HG03060 (cell line): ENCODE measurements around the gene KRTAP19-5.
"Not testable (repeated sequence)": the region's sequence is repeated elsewhere in the genome, so short reads cannot be mapped to it uniquely, and the experiment has no call there.

Experiments used
- ATAC-seq: cut with Tn5 transposase; IDR thresholded peaks from one replicate; pipeline ENCODE4 v1.9.1; 2021; ENCODE audit warnings: low read depth, moderate number of reproducible peaks; ENCODE audit not compliant: unreplicated experiment

KRTAP19-5 gene

GRCh38 chr21:30502041-30502440 is at the start of gene KRTAP19-5:
KRTAP19-5 (minus strand) TSS chr21:30502141; CDS start chr21:30502090, 51 bp downstream.
- ATAC-seq, result no peak

DNA sequence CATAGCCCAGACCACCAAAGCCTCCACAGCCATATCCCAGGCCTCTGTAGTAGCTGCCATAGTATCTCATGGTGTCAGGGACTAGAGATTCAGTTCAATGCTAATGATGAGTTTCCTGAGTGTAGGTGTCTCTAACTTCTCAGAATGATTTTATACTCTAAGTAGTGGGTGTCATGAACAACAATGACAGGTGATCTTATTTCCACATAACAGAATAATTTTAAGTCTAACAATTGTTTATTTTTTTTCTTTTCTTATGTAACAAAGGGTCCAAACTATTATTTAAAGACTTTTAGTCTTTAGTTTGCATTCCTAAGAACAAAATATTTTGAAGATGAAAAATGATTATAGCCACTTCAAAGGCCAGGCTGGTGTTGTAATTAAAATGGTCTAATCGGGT is 39.8 kb upstream of the KRTAP19-5 start, which contains the start of gene KRTAP19-6:
TSS of gene KRTAP19-6 (minus strand) at position 101 of the 400 bp plus-strand sequence. CDS start at position 70, 31 bp downstream.
- ATAC-seq, result no peak

- no peak for ATAC-seq
Measured at GRCh38 chr21:30518876-30519275, 16.9 kb upstream of the KRTAP19-5 start.

GRCh38 chr21:30515681-30516080 is 13.7 kb upstream of the KRTAP19-5 start:
- no peak for ATAC-seq

DNA sequence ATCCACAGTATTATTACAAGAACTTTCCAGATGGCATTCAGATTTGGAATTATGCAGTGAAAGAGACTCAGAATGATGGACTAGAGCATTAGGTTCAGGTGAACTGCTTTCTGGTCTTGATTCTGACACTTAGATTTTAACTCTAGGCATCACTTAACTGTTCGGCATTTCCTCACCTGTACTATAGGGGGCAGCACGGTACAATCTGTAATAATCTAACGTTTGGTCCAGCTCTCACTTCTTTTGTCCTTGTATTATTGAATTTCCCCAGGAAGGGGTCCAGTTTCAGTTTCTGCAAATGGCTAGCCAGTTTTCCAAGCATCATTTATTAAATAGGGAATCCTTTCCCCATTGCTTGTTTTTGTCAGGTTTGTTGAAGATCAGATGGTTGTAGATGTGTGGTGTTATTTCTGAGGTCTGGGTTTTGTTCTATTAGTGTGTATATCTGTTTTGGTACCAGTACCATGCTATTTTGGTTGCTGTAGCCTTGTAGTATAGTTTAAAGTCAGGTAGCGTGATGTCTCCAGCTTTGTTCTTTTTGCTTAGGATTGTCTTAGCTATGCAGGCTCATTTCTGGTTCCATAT is 3.8 kb upstream of the KRTAP19-5 start:
- not testable (repeated sequence) for ATAC-seq

- no peak for ATAC-seq
Measured at GRCh38 chr21:30497065-30497464, 4.9 kb downstream of the KRTAP19-5 start, which contains the start of gene KRTAP19-4. KRTAP19-4 (minus strand) TSS chr21:30497165; CDS start chr21:30497110, 55 bp downstream.

GRCh38 chr21:30491963-30492428 is 9.9 kb downstream of the KRTAP19-5 start, which contains the start of gene KRTAP19-3:
KRTAP19-3 (minus strand) TSS chr21:30492013; CDS start chr21:30491957, 56 bp downstream.
- no peak for ATAC-seq

DNA sequence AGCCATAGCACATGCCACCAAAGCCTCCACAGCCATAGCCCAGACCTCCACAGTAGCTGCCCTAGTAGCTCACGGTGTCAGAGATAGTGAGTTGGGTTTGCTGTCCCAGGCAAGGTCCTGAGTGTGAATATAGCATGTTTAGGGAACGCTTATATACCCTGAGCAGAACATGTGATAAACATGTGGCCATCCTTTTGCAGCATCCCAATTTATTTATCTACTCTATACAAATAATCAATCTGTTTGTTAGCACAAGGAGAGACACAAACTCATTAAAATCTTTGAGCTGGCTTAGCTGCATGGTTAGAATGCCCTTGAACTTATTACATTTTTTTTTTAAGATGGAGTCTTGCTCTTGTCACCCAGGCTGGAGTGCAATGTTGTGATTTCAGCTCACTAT is 14.6 kb downstream of the KRTAP19-5 start, which contains the start of gene KRTAP19-2:
TSS of gene KRTAP19-2 (minus strand) at position 101 of the 400 bp plus-strand sequence. CDS start at position 13, 88 bp downstream.
- ATAC-seq, result no peak

DNA sequence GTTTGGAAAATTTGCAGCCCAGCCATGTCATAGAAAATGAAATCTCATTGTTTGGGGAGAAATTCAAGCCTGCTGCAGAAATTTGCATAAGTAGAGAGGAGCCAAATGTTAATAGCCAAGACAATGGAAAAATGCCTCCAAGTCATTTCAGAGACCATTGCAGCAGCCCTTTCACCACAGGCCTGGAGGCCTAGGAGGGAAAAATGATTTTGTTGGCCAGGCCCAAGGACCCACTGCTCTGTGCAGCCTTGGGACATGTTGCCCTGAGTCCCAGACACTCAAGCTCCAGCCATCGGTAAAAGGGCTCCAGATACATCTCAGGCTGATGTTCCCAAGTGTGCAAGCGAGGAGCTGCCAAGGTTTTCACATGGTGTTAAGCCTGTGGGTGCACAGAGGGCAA is 15.8 kb downstream of the KRTAP19-5 start:
- no peak for ATAC-seq

- ATAC-seq, result no peak
Measured at GRCh38 chr21:30482130-30482529, 19.8 kb downstream of the KRTAP19-5 start.

- ATAC-seq, result no peak
Measured at GRCh38 chr21:30480145-30480544, 21.8 kb downstream of the KRTAP19-5 start, which contains the start of gene KRTAP19-1. KRTAP19-1 (minus strand) TSS chr21:30480367; CDS start chr21:30480317, 50 bp downstream.

GRCh38 chr21:30479259-30479658 is 22.7 kb downstream of the KRTAP19-5 start:
- no peak for ATAC-seq

DNA sequence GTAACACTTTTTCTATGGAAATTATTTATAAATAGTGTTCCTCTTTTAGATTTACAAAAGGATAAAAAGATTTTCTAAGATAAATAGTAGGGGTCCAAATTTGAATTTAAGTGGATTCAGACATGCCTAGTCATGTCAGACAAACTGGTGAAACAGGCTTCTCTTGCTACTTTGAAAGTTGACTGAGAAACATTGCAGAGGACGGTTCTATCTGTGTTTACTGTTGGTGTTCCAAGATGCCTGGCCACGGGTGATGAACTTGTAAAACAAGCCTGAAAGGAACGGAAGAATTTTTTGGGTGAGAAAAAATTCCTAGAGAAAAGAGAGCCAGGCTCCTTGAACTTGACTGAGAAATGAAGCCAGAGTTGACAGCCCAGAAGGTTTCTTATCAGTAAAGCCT is 23.9 kb downstream of the KRTAP19-5 start:
- no peak for ATAC-seq

GRCh38 chr21:30468900-30469714 is 32.8 kb downstream of the KRTAP19-5 start:
- no peak for ATAC-seq

GRCh38 chr21:30463713-30464112 is 38.2 kb downstream of the KRTAP19-5 start:
- no peak for ATAC-seq
